Measurements from ENCODE around the gene FAM20B.

Gene FAM20B

DNA sequence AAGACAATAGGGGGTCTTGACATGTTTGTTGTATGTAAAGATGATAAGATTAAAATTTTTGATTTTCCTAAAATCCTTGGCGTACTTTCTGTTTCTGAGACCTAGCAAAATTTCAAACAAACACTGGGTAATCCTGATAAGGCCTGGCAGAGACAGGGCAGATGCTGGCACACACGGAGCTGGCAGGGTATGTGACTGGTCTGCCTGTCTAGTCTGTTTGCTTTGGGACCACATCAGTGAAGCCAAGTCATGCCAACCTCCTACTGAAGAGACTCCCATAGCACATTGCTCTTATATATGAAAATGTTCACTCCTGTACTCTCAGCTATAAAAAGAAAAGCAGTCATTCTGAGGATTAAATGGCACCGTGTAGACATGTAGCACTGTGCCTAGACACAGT is 70.2 kb downstream of the FAM20B start:
- no peak for DNase-seq

DNA sequence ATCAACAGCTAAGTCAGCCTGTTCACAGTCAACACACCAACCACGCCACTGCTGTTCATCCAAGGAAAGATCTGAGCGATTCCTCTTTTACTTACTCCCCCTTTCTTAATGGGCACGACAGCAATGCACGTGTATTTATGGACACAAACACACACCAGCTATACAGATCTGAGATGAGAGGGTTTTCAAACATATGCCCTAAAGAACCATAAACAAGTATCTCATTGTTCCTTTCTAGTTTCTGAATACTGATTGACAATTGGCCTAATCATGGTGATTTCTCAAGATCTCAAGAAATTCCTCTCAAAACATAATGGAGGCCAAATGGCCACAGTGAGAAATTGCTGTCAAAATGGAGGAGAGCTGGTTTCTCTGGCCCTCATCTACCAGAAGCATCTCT is 74.2 kb downstream of the FAM20B start:
- no peak for DNase-seq

DNA sequence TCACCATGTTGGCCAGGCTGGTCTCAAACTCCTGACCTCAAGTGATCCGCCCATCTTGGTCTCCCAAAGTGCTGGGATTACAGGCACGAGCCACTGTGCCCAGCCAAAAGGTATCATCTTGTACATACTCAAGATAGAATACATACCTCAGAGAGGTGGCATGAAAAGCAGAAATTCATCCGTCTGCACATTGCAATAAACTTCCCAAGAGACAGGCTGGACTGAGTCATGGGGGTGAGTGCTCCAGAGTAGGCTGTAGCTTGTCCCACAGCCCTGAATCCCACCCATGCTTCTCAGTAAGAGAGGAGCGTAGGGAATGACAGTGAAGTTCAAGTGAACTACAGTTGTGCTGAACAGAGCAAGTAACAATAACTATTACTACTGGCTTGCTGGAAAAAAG is 75.9 kb downstream of the FAM20B start:
- no peak for DNase-seq

GRCh38 chr1:179103999-179104398 is 78.3 kb downstream of the FAM20B start:
- DNase-seq = no peak

GRCh38 chr1:179104611-179105250 is 79.0 kb downstream of the FAM20B start:
- no peak for DNase-seq

- DNase-seq = no peak
Measured at GRCh38 chr1:179105393-179105792, 79.7 kb downstream of the FAM20B start.

GRCh38 chr1:179107706-179108629 is 82.3 kb downstream of the FAM20B start:
- DNase-seq = no peak

DNA sequence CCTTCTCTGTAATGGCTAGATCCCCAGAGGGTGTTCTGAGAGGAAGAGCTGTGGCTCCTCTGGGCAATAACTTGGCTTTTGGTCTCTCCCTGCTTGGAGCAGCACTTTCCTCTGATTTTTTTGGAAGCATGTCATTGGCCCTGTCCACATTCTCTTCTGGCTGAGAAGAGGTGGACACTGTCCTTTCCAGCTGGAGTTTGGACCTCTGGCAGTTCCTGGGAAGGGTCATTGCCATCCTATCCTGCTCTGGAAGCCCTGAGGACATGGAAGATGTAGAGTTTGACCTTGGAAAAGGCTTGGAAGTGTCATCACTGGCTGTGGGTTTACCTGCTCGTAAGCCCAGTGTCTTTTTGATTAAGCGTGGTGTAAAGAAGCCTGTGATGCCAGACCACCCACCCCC is 83.0 kb downstream of the FAM20B start:
- no peak for DNase-seq

DNA sequence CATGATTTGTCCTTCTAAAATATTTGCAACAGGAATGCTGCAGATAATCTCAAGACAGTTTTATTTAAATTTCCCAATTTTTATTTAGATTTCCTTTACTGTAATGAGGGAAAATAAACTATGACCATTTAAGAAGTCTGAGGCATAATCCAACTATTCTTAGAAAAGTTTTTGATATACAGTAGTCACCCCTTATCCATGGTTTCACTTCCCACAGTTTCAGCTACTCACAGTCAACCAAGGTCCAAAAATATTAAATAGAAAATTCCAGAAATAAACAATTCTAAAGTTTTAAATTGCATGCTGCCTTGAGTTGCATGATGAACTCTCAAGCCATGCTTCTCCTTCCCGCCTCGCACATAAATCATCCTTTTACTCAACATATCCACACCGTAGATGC is 89.5 kb downstream of the FAM20B start:
- DNase-seq = no peak

GRCh38 chr1:179119513-179119912 is 93.8 kb downstream of the FAM20B start:
- no peak for DNase-seq

GRCh38 chr1:179120736-179121135 is 95.0 kb downstream of the FAM20B start:
- no peak for DNase-seq

DNA sequence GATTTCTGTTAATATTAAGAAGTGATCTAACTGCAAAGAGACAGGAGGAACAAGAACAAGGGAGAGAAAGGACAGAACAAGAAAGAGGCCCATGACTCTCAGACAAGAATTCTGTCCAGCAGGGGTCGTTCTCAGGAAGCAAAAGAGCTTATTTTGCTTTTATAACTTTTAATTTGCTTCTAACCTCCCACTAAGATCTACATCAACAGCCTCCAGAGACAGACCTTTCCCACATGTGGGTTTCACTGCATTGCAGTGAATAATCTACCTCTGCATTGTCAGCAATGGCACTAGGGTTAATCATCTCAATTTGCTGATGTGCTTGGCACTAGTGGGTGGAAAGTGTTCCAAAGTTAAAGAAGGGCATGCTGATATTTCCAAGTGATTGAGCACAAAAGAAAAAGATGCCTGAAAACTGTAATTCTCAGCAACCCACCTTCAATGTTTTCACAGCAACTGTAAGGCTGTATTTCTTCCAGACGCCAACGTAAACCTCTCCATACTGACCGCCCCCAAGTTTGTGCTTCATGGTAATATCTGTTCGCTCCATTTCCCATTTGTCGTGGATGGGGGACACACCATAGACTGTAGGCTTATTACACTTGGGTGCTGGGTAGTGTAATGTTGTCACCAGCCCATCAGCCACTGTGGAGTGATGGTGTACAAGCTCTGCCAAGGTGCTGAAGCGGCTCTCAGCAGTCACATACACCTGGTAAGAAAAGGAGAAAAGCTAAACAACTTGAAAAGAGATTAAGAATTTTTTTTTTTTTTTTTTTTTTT is 95.7 kb downstream of the FAM20B start:
- DNase-seq = peak; percentile 49

GRCh38 chr1:179124873-179125272 is 99.2 kb downstream of the FAM20B start:
- no peak for DNase-seq

Data from NCI-H1694 (cell line).